ENCODE data around the gene ITIH6. TPM values are rescaled to one million over a fixed set of nuclear protein-coding genes. Genes with fewer than 3 reads are reported as not detected.

Gene ITIH6
- total RNA-seq, 3 donors from 2014 or later, result not detected

- no peak for DNase-seq
- H3K4me3 ChIP-seq, result no peak overlapping the region
- no peaks in the 10 kb centered on the region for H3K36me3 ChIP-seq (ENCODE audit: low read depth)
- intact Hi-C loops (cut with DNase I, micrococcal nuclease), result no loop called here
- no peaks in the 10 kb centered on the region for H3K9me3 ChIP-seq
- ATAC-seq, result no peak
- H3K4me1 ChIP-seq (ENCODE audit: low read depth), result no peaks in the 10 kb centered on the region
- no peak for TF ChIP-seq CTCF (IDR thresholded peaks at IDR 0.05)
Measured at GRCh38 chrX:54826598-54826997, 28.5 kb upstream of the ITIH6 start.

GRCh38 chrX:54825716-54826438, 27.8 kb upstream of the ITIH6 start:
- Histone ChIP-seq H3K4me1 (ENCODE audit: low read depth) (no peaks in the 10 kb centered on the region), H3K4me3 (no peak overlapping the region), H3K36me3 (ENCODE audit: low read depth) (no peaks in the 10 kb centered on the region), H3K9me3 (no peaks in the 10 kb centered on the region)
- ATAC-seq (peak; percentile 49), DNase-seq (peak in 1 of 3 donors; percentile 17)
- intact Hi-C loops (cut with DNase I, micrococcal nuclease), result no loop called here
- TF ChIP-seq CTCF (IDR thresholded peaks at IDR 0.05), result no peak

GRCh38 chrX:54824722-54825121, 26.7 kb upstream of the ITIH6 start:
- DNase-seq (no peak), ATAC-seq (no peak)
- intact Hi-C loops (cut with DNase I, micrococcal nuclease), result no loop called here
- Histone ChIP-seq H3K4me3 (no peak overlapping the region), H3K36me3 (ENCODE audit: low read depth) (no peaks in the 10 kb centered on the region), H3K9me3 (no peaks in the 10 kb centered on the region), H3K4me1 (ENCODE audit: low read depth) (no peaks in the 10 kb centered on the region)
- no peak for TF ChIP-seq CTCF (IDR thresholded peaks at IDR 0.05)

- Histone ChIP-seq H3K4me3 (no peak overlapping the region), H3K4me1 (ENCODE audit: low read depth) (no peaks in the 10 kb centered on the region), H3K9me3 (no peaks in the 10 kb centered on the region), H3K36me3 (ENCODE audit: low read depth) (no peaks in the 10 kb centered on the region)
- DNase-seq (no peak), ATAC-seq (no peak)
- intact Hi-C loops (cut with DNase I, micrococcal nuclease), result no loop called here
- no peak for TF ChIP-seq CTCF (IDR thresholded peaks at IDR 0.05)
Measured at GRCh38 chrX:54824195-54824594, 26.1 kb upstream of the ITIH6 start.

GRCh38 chrX:54821310-54821709, 23.3 kb upstream of the ITIH6 start:
- intact Hi-C loops (cut with DNase I, micrococcal nuclease), result no loop called here

More at GRCh38 chrX:54821310-54821709, 23.3 kb upstream of the ITIH6 start:
- H3K4me1 ChIP-seq (ENCODE audit: low read depth), result no peaks in the 10 kb centered on the region
- DNase-seq (no peak), ATAC-seq (no peak)
- H3K4me3 ChIP-seq, result no peak overlapping the region
- no peaks in the 10 kb centered on the region for H3K9me3 ChIP-seq
- no peaks in the 10 kb centered on the region for H3K36me3 ChIP-seq (ENCODE audit: low read depth)
- no peak for TF ChIP-seq CTCF (IDR thresholded peaks at IDR 0.05)
